Liver (tissue), 9 donors: ENCODE data around the gene BNC2. TPM values are rescaled to one million over a fixed set of nuclear protein-coding genes. Genes with fewer than 3 reads are reported as not detected.

Source experiments
- DNase-seq: peaks from one replicate; pipeline ENCODE4 v3.0.0-alpha.2; 2017; ENCODE audit warnings: low spot score
- H3K27ac ChIP-seq, 2 donors: one replicate each; pipeline ENCODE4 v1.7.0; 2013; ENCODE audit warnings: inconsistent platforms in 2 of 2, low read length in 2 of 2, control low read depth in 1 of 2, low read depth in 1 of 2, mild to moderate bottlenecking in 1 of 2
- H3K27me3 ChIP-seq, 4 donors: one replicate each; pipeline versions ENCODE4 v1.6.1 to v1.7.0; 2013; ENCODE audit warnings: low read length in 3 of 4, inconsistent platforms in 1 of 4, mild to moderate bottlenecking in 1 of 4, moderate library complexity in 1 of 4; ENCODE audit not compliant: control insufficient read depth in 4 of 4, insufficient read depth in 4 of 4
- H3K36me3 ChIP-seq, 4 donors: one replicate each; pipeline versions ENCODE4 v1.6.1 to v1.7.0; 2013; ENCODE audit warnings: low read length in 3 of 4, mild to moderate bottlenecking in 3 of 4, low read depth in 1 of 4, moderate library complexity in 1 of 4; ENCODE audit not compliant: control insufficient read depth in 4 of 4, insufficient read depth in 3 of 4
- H3K4me1 ChIP-seq, 4 donors: one replicate each; pipeline versions ENCODE4 v1.6.1 to v1.7.0; 2013; ENCODE audit warnings: low read length in 3 of 4, mild to moderate bottlenecking in 3 of 4, moderate library complexity in 1 of 4; ENCODE audit not compliant: control insufficient read depth in 4 of 4, insufficient read depth in 4 of 4
- H3K4me3 ChIP-seq, 3 donors: one replicate each; pipeline versions ENCODE4 v1.6.1 to v1.7.0; 2013; ENCODE audit warnings: low read length in 3 of 3, control low read depth in 1 of 3, low read depth in 1 of 3, mild to moderate bottlenecking in 1 of 3
- H3K9ac ChIP-seq, 2 donors: one replicate each; pipeline ENCODE4 v1.7.0; 2013; ENCODE audit warnings: low read length in 2 of 2, mild to moderate bottlenecking in 2 of 2, moderate library complexity in 2 of 2, control low read depth in 1 of 2, low read depth in 1 of 2
- H3K9me3 ChIP-seq, 4 donors: one replicate each; pipeline versions ENCODE4 v1.6.1 to v1.7.0; 2013; ENCODE audit warnings: low read length in 3 of 4; ENCODE audit not compliant: control insufficient read depth in 4 of 4
- ATF3 ChIP-seq: IDR thresholded peaks from 2 replicates; pipeline ENCODE4 v1.6.1; 2016; ENCODE audit warnings: antibody characterized with exemption
- CTCF ChIP-seq: fragments of 150-350 bp; IDR thresholded peaks from 2 replicates; pipeline ENCODE4 v1.5.1; 2017; ENCODE audit warnings: improper control_type of control experiment, low read depth, low read length; ENCODE audit not compliant: missing input control
- EGR1 ChIP-seq, 2 donors: IDR thresholded peaks; 2 replicates each; pipeline ENCODE4 v1.6.1; 2016 to 2018; ENCODE audit warnings: antibody characterized with exemption in 2 of 2, low read depth in 2 of 2
- FOXA1 ChIP-seq: IDR thresholded peaks from 2 replicates; pipeline ENCODE4 v1.6.1; 2016; ENCODE audit warnings: antibody characterized with exemption
- FOXA2 ChIP-seq: IDR thresholded peaks from 2 replicates; pipeline ENCODE4 v1.6.1; 2016; ENCODE audit warnings: antibody characterized with exemption
- GABPA ChIP-seq, 2 donors: IDR thresholded peaks in 1 of 2; conservative IDR thresholded peaks in 1 of 2; 2 replicates each; pipeline ENCODE4 v1.6.1; 2016; ENCODE audit warnings: antibody characterized with exemption in 2 of 2, mild to moderate bottlenecking in 1 of 2, moderate library complexity in 1 of 2
- HNF4A ChIP-seq, 2 donors: conservative IDR thresholded peaks; 2 replicates each; pipeline ENCODE4 v1.6.1; 2016; ENCODE audit warnings: antibody characterized with exemption in 2 of 2, mild to moderate bottlenecking in 2 of 2
- HNF4G ChIP-seq: IDR thresholded peaks from 2 replicates; pipeline ENCODE4 v1.6.1; 2016; ENCODE audit warnings: antibody characterized with exemption
- JUND ChIP-seq, 2 donors: IDR thresholded peaks; 2 replicates each; pipeline ENCODE4 v1.6.1; 2016; ENCODE audit warnings: antibody characterized with exemption in 2 of 2
- MAX ChIP-seq: IDR thresholded peaks from 2 replicates; pipeline ENCODE4 v1.6.1; 2016; ENCODE audit warnings: antibody characterized with exemption
- NR2F2 ChIP-seq: IDR thresholded peaks from 2 replicates; pipeline ENCODE4 v1.6.1; 2016; ENCODE audit warnings: antibody characterized with exemption
- RAD21 ChIP-seq, 2 donors: IDR thresholded peaks; 2 replicates each; pipeline ENCODE4 v1.6.1; 2016; ENCODE audit warnings: antibody characterized with exemption in 2 of 2, mild to moderate bottlenecking in 2 of 2
- REST ChIP-seq: IDR thresholded peaks from 2 replicates; pipeline ENCODE4 v1.6.1; 2016; ENCODE audit warnings: antibody characterized with exemption, mild to moderate bottlenecking
- RXRA ChIP-seq, 2 donors: IDR thresholded peaks; 2 replicates each; pipeline ENCODE4 v1.6.1; 2017 to 2018; ENCODE audit warnings: antibody characterized with exemption in 2 of 2, mild to moderate bottlenecking in 1 of 2
- SP1 ChIP-seq: IDR thresholded peaks from 2 replicates; pipeline ENCODE4 v1.6.1; 2018; ENCODE audit warnings: antibody characterized with exemption, mild to moderate bottlenecking
- TAF1 ChIP-seq: conservative IDR thresholded peaks from 2 replicates; pipeline ENCODE4 v1.6.1; 2016; ENCODE audit warnings: antibody characterized with exemption, mild to moderate bottlenecking
- YY1 ChIP-seq: IDR thresholded peaks from 2 replicates; pipeline ENCODE4 v1.6.1; 2016; ENCODE audit warnings: antibody characterized with exemption, mild to moderate bottlenecking
- ZBTB33 ChIP-seq: IDR thresholded peaks from 2 replicates; pipeline ENCODE4 v1.6.1; 2016; ENCODE audit warnings: antibody characterized with exemption
- WGBS: extraction: QIAGEN DNeasy Blood & Tissue Kit; methylation state at CpG from one replicate; pipeline ENCODE4 v1.1.7; 2013; 5-methylcytosine and 5-hydroxymethylcytosine counted together
- polyA plus RNA-seq, 2 donors: library from polyadenylated mRNA; stranded (reverse) in 1 of 2; unstranded in 1 of 2; fragments of 200-250 nt in 1 of 2; fragments of >200 nt in 1 of 2; fragmentation: Nextera tagmentation in 1 of 2; extraction: Ambion mirVana in 1 of 2; gene quantifications; one replicate each; pipeline versions ENCODE4 v1.2.1 to v1.2.3, GENCODE V29; 2013 to 2015
- total RNA-seq, 2 donors: library from RNA; depleted of rRNA; stranded (reverse); fragments of >200 nt; gene quantifications; one replicate each; pipeline ENCODE4 v1.2.3, GENCODE V29; 2014
- donor health status: healthy.
- donor health status: healthy.
- donor health status: healthy.
- donor health status: healthy.
- donor health status: healthy.

The BNC2 gene
- total and polyA plus RNA-seq, 4 donors = 0.07 to 0.67 (median 0.08) TPM

- no peak for DNase-seq
- no peaks in the 10 kb centered on the region for H3K9me3 ChIP-seq
- no peak overlapping the region for H3K4me3 ChIP-seq
- no peak overlapping the region for H3K27ac ChIP-seq
- TF ChIP-seq GABPA (IDR thresholded peaks at IDR 0.05 in 1 of 2, conservative IDR thresholded peaks at IDR 0.05 in 1 of 2) (no peak), NR2F2 (no peak), ATF3 (no peak), HNF4G (no peak), MAX (no peak), FOXA1 (no peak), RXRA (IDR thresholded peaks at IDR 0.05) (no peak), HNF4A (conservative IDR thresholded peaks at IDR 0.05) (no peak), TAF1 (no peak), CTCF (no peak), ZBTB33 (no peak), YY1 (no peak)
- H3K27me3 ChIP-seq = no peaks in the 10 kb centered on the region
- no peaks in the 10 kb centered on the region for H3K4me1 ChIP-seq
- no peaks in the 10 kb centered on the region for H3K36me3 ChIP-seq
- WGBS = 82% methylated on average over 5 of the region's 5 CpGs
- H3K9ac ChIP-seq = no peak overlapping the region
Observed at GRCh38 chr9:16773617-16774016, 96.9 kb downstream of the BNC2 start.

GRCh38 chr9:16773116-16773515 lies 97.4 kb downstream of the BNC2 start:
- TF ChIP-seq RAD21 (IDR thresholded peaks at IDR 0.05) (no peak), HNF4A (conservative IDR thresholded peaks at IDR 0.05) (no peak), SP1 (no peak), HNF4G (no peak), REST (no peak), CTCF (no peak), EGR1 (IDR thresholded peaks at IDR 0.05; ENCODE audit: low read depth in 2 of 2) (no peak), RXRA (IDR thresholded peaks at IDR 0.05) (no peak), MAX (no peak), FOXA2 (no peak), ATF3 (no peak), ZBTB33 (no peak), NR2F2 (no peak), JUND (IDR thresholded peaks at IDR 0.05) (no peak), TAF1 (no peak), YY1 (no peak), FOXA1 (no peak)
- WGBS = 71% methylated on average over 4 of the region's 4 CpGs

More at GRCh38 chr9:16773116-16773515, 97.4 kb downstream of the BNC2 start:
- no peak overlapping the region for H3K27ac ChIP-seq
- no peak for DNase-seq
- no peaks in the 10 kb centered on the region for H3K27me3 ChIP-seq
- no peak overlapping the region for H3K4me3 ChIP-seq
- no peaks in the 10 kb centered on the region for H3K4me1 ChIP-seq
- no peaks in the 10 kb centered on the region for H3K9me3 ChIP-seq
- H3K36me3 ChIP-seq = no peaks in the 10 kb centered on the region
- H3K9ac ChIP-seq = no peak overlapping the region
